Fibroblast of skin of abdomen (primary cell): ENCODE measurements around the gene PMPCB. TPM values are rescaled to one million over a fixed set of nuclear protein-coding genes. Genes with fewer than 3 reads are reported as not detected.
"Not testable (repeated sequence)": the region's sequence is repeated elsewhere in the genome, so short reads cannot be mapped to it uniquely, and the experiment has no call there.

ENCODE experiments used
- DNase-seq: peaks from one replicate; pipeline ENCODE4 v3.0.0-alpha.2; 2013
- polyA plus RNA-seq, 2 experiments: library from polyadenylated mRNA; unstranded; fragments of 120-200 nt; gene quantifications; one replicate each; pipeline ENCODE4 v1.2.1, GENCODE V29; 2013; ENCODE audit not compliant: insufficient read length in 2 of 2

Gene PMPCB
- polyA plus RNA-seq (2013, experiment 1 of 2; ENCODE audit: insufficient read length): 62.1 TPM
- 60.4 TPM for polyA plus RNA-seq (2013, experiment 2 of 2; ENCODE audit: insufficient read length)

DNA sequence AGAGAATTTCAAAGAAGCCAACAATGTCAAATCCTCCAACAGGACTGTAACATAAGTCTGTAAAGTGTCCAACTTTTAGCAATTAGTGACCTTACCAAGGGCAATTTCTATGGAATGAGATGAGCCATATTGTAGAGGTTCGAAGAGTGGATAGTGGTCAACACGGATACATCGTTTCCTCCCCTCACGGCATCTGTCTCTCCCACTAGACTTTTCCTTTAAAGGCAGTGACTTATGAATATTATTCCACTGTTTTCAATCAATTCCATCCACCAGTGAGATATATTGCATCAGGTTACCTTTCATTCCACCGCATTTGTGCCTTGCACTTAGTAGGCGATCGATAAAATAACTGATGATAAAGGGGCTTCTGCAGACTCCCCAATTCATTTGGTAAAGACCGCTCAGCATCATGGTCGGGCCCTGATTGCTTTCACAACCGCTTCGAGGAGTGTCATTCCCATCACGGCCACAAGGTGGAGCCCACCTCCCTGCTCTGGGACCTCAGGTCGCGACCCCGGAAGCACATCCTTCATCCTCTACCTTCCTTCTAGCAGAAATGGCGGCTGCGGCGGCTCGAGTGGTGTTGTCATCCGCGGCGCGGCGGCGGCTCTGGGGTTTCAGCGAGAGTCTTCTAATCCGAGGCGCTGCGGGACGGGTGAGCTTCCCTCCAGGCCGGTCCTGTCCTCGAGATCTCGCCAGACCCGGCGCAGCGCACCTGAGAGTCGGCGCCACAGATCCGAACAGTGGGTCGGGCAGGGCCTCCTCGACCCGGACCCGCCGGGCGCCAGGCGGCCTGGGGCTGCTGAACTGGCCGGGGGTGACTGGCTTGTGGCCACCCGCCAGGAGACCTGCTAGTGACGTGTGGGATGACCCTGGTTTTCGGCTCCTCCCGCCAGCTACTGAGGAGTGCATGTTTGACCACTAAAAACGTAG lies at the start of gene PMPCB:
PMPCB (plus strand) TSS at position 535 of the 936 bp plus-strand sequence; CDS start at position 560, 25 bp downstream.
- DNase-seq: peak; percentile 90

- not testable (repeated sequence) for DNase-seq
Measured at GRCh38 chr7:103253699-103254506, 43.3 kb upstream of the PMPCB start.

- not testable (repeated sequence) for DNase-seq
Measured at GRCh38 chr7:103264054-103264453, 33.2 kb upstream of the PMPCB start.

GRCh38 chr7:103266229-103266628 lies 31.0 kb upstream of the PMPCB start:
- not testable (repeated sequence) for DNase-seq

GRCh38 chr7:103273374-103273773 lies 23.9 kb upstream of the PMPCB start:
- DNase-seq: not testable (repeated sequence)

GRCh38 chr7:103274867-103275266 lies 22.4 kb upstream of the PMPCB start:
- DNase-seq: not testable (repeated sequence)

- not testable (repeated sequence) for DNase-seq
Measured at GRCh38 chr7:103278195-103278594, 19.0 kb upstream of the PMPCB start.

DNA sequence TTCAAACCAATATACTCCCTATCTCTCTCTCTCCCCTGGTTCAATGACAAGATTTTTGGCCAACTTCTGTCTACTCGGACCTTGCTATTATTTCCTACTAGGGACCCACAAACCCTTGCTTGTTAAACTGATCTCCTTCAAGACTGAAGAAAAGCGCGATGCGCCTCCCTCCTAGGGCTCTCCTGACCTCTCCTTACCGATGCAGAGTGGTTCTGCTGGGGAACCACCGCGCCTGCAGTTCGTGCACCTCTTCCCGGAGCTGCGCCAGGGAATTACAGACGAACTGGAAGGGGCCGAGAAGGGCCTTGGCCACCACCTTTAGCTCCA lies 17.6 kb upstream of the PMPCB start:
- DNase-seq: peak; percentile 12

DNA sequence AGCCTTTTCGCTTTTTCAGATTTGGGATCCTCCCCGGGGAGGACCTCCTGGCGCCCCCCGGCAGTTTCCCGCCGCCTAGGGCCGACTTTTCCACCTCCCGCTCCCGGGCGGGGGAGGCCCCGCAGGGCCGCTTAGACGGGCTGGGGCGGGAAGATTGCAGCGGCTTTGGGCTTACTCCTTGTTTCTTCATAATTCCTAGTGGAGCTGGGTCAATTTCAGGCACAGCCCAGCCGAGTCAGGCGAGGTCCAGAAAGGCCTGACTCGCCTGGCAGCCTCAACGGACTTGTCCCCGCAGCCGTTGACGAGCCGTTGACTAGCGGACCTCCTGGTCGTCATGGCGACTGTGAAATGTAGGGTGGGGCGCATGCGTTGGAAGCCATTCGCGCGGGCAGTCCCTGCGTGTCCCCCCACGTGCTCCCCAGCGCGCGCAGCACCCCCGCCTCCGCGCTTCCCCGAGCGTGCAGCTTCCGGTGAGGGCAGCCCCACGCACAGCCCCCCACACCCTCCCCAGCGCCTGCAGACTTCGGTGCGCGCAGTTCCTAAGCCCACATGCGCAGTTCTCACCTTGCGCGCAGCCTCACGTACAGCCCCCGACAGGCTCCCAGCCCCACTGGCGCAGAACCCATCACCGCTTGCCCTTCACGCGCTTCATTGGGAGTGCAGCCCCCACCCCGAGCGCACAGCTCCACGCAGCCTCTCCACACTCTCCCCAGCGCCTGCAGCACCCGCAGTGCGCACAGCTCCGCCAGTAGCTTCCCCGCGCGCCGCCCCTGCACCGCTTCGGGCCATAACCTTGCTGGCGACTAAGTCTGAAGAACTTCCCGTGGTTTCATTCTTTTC lies 17.1 kb upstream of the PMPCB start:
- peak; percentile 72 for DNase-seq

GRCh38 chr7:103280803-103281155 lies 16.5 kb upstream of the PMPCB start:
- DNase-seq: peak; percentile 4

DNA sequence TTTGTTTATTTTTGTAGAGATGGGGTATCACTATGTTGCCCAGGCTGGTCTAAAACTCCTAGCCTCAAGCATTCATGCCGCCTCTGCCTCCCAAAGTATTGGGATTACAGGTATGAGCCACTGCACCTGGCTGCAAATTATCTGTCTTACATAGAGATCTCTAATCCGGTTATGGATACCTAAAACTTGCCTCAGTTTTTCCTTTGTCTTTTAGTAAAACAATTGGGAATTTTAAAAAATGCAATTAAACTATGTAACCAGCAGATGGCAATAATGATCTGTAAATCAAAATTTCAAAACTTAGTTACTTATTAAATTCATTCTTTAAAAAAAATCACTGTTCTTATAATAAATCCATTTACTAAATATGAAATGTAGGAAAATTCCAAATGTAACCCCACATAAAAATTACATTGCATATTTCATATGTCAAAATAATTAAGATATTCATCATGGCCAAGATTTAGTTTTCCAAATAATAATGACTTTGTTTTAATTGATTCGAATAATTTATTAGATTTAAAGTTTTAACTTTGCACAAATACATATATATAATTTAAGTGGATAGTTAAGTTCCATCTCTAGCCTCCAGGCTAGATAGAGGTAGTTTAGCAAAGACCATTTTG lies 14.3 kb upstream of the PMPCB start:
- not testable (repeated sequence) for DNase-seq

- DNase-seq: no peak
Measured at GRCh38 chr7:103292122-103292521, 5.1 kb upstream of the PMPCB start.

DNA sequence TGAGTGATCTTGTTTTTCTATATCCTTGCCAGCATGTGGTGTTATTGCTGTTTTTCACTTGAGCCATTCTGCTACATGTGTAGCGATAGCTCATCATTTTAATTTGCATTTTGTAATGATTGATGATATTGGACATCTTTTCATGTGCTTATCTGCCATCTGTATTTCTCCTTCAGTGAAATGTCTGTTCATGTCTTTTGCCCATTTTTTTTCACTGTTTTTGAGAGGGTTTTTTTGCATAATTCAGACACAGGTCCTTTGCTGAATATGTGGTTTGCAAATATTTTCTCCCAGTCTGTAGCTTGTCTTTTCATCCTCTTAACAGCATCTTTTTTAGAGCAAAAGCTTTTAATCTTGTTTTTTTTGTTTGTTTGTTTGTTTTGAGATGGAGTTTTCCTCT lies 3.7 kb upstream of the PMPCB start:
- no peak for DNase-seq

GRCh38 chr7:103297837-103298179 lies 573 bp downstream of the PMPCB start:
- no peak for DNase-seq

DNA sequence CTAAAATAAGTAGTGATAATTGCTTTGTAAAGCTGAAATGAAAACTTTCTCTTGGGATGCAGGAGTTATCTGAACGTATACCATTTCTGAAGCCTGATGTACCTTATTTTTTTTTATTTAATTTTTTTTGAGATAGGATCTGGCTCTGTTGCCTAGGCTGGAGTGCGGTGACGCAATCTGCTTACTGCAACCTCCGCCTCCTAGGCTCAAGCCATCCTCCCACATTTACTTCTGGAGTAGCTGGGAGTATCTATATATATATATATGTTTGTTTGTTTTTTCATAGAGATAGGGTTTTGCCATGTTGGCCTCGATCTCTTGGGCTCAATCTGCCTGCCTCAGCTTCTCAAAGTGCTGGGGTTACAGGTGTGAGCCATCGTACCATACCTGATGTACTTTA lies 2.4 kb downstream of the PMPCB start:
- DNase-seq: no peak

DNA sequence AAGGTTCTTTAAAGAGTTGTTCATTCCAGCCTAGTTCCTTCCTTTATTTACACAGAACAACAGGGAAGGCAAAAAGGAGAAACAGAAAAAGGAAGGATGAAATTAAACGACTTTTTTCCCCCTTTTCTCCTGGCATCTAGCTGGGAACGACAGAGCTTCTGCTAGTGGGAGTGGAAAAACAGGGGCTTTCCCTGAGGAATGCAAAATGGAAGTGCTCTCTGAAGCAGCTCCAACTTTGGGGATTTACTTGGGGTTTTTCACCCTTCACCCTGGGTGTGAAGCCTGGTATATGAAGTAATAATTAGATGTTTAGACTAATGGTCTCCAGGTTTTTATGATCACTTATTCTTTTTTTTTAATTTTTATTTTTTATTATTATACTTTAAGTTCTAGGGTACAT lies 4.2 kb downstream of the PMPCB start:
- no peak for DNase-seq

DNA sequence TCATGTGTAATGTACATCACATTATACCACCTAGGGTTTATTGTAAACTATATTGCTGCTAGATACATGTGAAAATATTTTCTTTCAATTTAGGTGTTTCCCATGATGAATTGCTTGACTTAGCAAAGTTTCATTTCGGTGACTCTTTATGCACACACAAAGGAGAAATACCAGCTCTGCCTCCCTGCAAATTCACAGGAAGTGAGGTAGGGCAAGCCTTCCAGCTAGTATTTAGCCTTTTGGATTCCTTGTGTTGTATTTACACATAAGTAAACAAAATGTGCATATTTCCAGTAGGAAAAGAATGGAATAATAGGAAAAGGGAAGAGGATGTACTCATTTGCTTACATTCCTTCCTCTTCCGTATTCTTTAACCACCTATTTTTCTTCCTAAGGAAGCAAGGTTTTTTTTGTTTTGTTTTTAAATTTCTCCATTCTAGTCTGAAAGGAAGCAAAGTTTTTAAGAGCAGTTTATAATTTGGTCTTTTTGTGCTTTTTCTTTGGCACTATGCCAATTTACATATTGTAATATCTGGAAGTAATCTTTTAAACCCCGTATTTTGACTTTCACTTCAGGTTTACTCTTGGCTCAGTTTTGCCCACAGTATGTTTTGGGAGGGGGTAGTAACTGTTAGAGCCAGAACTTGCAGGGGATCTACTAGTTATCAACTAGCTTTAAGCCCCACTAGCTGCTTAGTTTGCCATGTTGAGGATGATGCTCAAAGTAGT lies 10.4 kb downstream of the PMPCB start:
- DNase-seq: no peak

- DNase-seq: no peak
Measured at GRCh38 chr7:103314852-103315251, 17.6 kb downstream of the PMPCB start.

- DNase-seq: no peak
Measured at GRCh38 chr7:103316380-103316941, 19.2 kb downstream of the PMPCB start.

DNA sequence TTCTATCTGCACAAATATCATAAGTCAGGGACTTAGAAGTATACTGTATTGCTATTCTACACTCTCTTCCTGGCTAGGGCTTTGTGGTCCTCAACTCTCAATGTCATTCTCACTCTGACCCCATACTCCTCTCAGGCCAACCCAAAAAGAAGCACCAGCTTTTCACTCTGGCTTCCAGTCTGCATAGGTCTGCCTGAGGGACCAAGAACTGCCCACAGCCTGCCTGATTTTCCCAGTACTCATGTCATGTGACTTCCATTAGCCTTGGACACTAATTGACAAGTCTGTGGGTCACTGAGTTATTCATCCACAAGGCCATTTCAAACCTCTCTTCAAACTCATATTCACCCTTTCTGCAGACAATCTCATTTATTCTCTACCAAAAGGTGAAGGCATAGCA lies 19.8 kb downstream of the PMPCB start:
- no peak for DNase-seq

GRCh38 chr7:103325744-103326143 lies 28.5 kb downstream of the PMPCB start:
- no peak for DNase-seq
